Stimulated activated CD8-positive, alpha-beta memory T cell treated with anti-CD3 and anti-CD28 coated beads, Interleukin-4, amount 100 ng/mL, for 24 hours (primary cell): Measurements from ENCODE around the gene UPK1B.
"Not testable (repeated sequence)": the region's sequence is repeated elsewhere in the genome, so short reads cannot be mapped to it uniquely, and the experiment has no call there.

Experiments
- DNase-seq: peaks from one replicate; pipeline ENCODE4 v3.0.0-alpha.2; 2020; ENCODE audit warnings: low read depth

Gene UPK1B

GRCh38 chr3:119173325-119173724 is at the start of gene UPK1B:
Gene UPK1B, plus strand, starts transcription at chr3:119173598. Its CDS starts 13,144 bp downstream, at chr3:119186742.
- no peak for DNase-seq

- DNase-seq, result no peak
These were observed 48.1 kb upstream of the UPK1B start for GRCh38 chr3:119125342-119125741.

- no peak for DNase-seq
These were observed 47.5 kb upstream of the UPK1B start for GRCh38 chr3:119125742-119126504.

GRCh38 chr3:119130291-119130690 is 43.1 kb upstream of the UPK1B start:
- DNase-seq, result not testable (repeated sequence)

- not testable (repeated sequence) for DNase-seq
These were observed 41.1 kb upstream of the UPK1B start for GRCh38 chr3:119132291-119132690.

- DNase-seq, result not testable (repeated sequence)
These were observed 34.0 kb upstream of the UPK1B start for GRCh38 chr3:119139360-119139759.

GRCh38 chr3:119140466-119140865 is 32.9 kb upstream of the UPK1B start:
- DNase-seq, result no peak

- no peak for DNase-seq
These were observed 28.3 kb upstream of the UPK1B start for GRCh38 chr3:119145128-119145499.

GRCh38 chr3:119145500-119146167 is 27.8 kb upstream of the UPK1B start, which contains the start of gene TEX55:
Gene TEX55, plus strand, starts transcription at chr3:119146165. Its CDS starts 25 bp downstream, at chr3:119146190.
- no peak for DNase-seq

- DNase-seq, result no peak
These were observed 26.6 kb upstream of the UPK1B start for GRCh38 chr3:119146578-119147375.

- no peak for DNase-seq
These were observed 25.9 kb upstream of the UPK1B start for GRCh38 chr3:119147494-119147893.

- DNase-seq, result no peak
These were observed 24.8 kb upstream of the UPK1B start for GRCh38 chr3:119148493-119149180.

- no peak for DNase-seq
These were observed 23.9 kb upstream of the UPK1B start for GRCh38 chr3:119149484-119149883.

- no peak for DNase-seq
These were observed 16.5 kb upstream of the UPK1B start for GRCh38 chr3:119156868-119157267.

- DNase-seq, result no peak
These were observed 15.4 kb upstream of the UPK1B start for GRCh38 chr3:119157971-119158370.

GRCh38 chr3:119160361-119160760 is 13.0 kb upstream of the UPK1B start:
- DNase-seq, result no peak

- DNase-seq, result no peak
These were observed 12.6 kb upstream of the UPK1B start for GRCh38 chr3:119160815-119161214.

GRCh38 chr3:119161240-119161639 is 12.2 kb upstream of the UPK1B start:
- no peak for DNase-seq

- not testable (repeated sequence) for DNase-seq
These were observed 8.7 kb upstream of the UPK1B start for GRCh38 chr3:119164745-119165144.

- no peak for DNase-seq
These were observed 2.6 kb upstream of the UPK1B start for GRCh38 chr3:119170821-119171220.

- no peak for DNase-seq
These were observed 2.7 kb downstream of the UPK1B start for GRCh38 chr3:119175872-119176756.
